Kidney (tissue), 14 donors: ENCODE measurements around the gene PMFBP1. TPM values are rescaled to one million over a fixed set of nuclear protein-coding genes. Genes with fewer than 3 reads are reported as not detected.
"Not testable (repeated sequence)": the region's sequence is repeated elsewhere in the genome, so short reads cannot be mapped to it uniquely, and the experiment has no call there.

ENCODE experiments used
- DNase-seq, 5 donors: peaks; one replicate each; pipeline ENCODE4 v3.0.0-alpha.2; 2013 to 2020
- FAIRE-seq: peaks from 2 replicates; lab custom pipeline; 2012; peaks lifted over from hg19 to GRCh38; lab: Jason Lieb, UNC
- H3K27ac ChIP-seq, 2 donors: one replicate each; pipeline ENCODE4 v1.7.0; 2013; ENCODE audit warnings: low read depth in 2 of 2, low read length in 2 of 2, inconsistent platforms in 1 of 2
- H3K27me3 ChIP-seq: one replicate; pipeline ENCODE4 v1.7.1; 2013; ENCODE audit warnings: low read length, inconsistent platforms; ENCODE audit not compliant: control insufficient read depth, insufficient read depth
- H3K36me3 ChIP-seq, 3 donors: one replicate each; pipeline versions ENCODE4 v1.7.0 to v1.7.1; 2013; ENCODE audit warnings: low read length in 3 of 3, control low read depth in 1 of 3, inconsistent platforms in 1 of 3; ENCODE audit not compliant: insufficient read depth in 3 of 3, control insufficient read depth in 2 of 3
- H3K4me1 ChIP-seq, 3 donors: one replicate each; pipeline versions ENCODE4 v1.7.0 to v1.7.1; 2013; ENCODE audit warnings: low read length in 3 of 3, inconsistent platforms in 1 of 3, low read depth in 1 of 3; ENCODE audit not compliant: control insufficient read depth in 2 of 3, insufficient read depth in 2 of 3
- H3K4me3 ChIP-seq, 3 donors: one replicate each; pipeline versions ENCODE4 v1.7.0 to v1.8.1; 2013; ENCODE audit warnings: low read length in 3 of 3, control low read depth in 1 of 3, inconsistent platforms in 1 of 3
- H3K9ac ChIP-seq, 3 donors: one replicate each; pipeline versions ENCODE4 v1.7.0 to v1.7.1; 2013; ENCODE audit warnings: low read length in 3 of 3, control low read depth in 1 of 3, inconsistent platforms in 1 of 3
- H3K9me3 ChIP-seq, 3 donors: one replicate each; pipeline versions ENCODE4 v1.7.0 to v1.7.1; 2013; ENCODE audit warnings: low read length in 3 of 3, control low read depth in 1 of 3, inconsistent platforms in 1 of 3; ENCODE audit not compliant: control insufficient read depth in 2 of 3, insufficient read depth in 1 of 3
- intact Hi-C: fragments of 100-400 bp; cut with DNase I; formaldehyde crosslinking; loops from one replicate; pipeline ENCODE4 v1.11.1; 2022
- polyA plus RNA-seq: library from polyadenylated mRNA; stranded (reverse); fragments of 350-450 nt; fragmentation: Illumina TruSeq; extraction: RNeasy Lipid Tissue Mini Kit (QIAGEN cat#74804); gene quantifications from one replicate; pipeline ENCODE4 v1.2.3, GENCODE V29; 2014; ENCODE audit warnings: low read depth, low replicate concordance; ENCODE audit not compliant: insufficient read depth
- total RNA-seq: library from RNA; stranded (reverse); fragmentation: NEBNext Ultra II Directional; extraction: Animal tissue kit (Norgen Biotek cat#: 25700); gene quantifications from one replicate; pipeline ENCODE4 v1.2.1, GENCODE V29; 2021
- TF ChIP-seq, protein P1 (sequence below): IDR thresholded peaks from 3 replicates; pipeline ENCODE4 v1.5.1; 2012; ENCODE audit warnings: mild to moderate bottlenecking, moderate library complexity, borderline replicate concordance; ENCODE audit not compliant: insufficient read depth; ENCODE audit errors: extremely low read depth
- donor health status: control.
- donor health status: control.
- donor health status: control.
- donor health status: control.
- donor health status: control.
- donor health status: DM: yes; HTN: yes; CAD: no.
- donor health status: Normal renal cell carcinoma (clear cell type).

The PMFBP1 gene
- total and polyA plus RNA-seq, 2 donors from 2014 or later = 0.13 to 0.69 TPM

DNA sequence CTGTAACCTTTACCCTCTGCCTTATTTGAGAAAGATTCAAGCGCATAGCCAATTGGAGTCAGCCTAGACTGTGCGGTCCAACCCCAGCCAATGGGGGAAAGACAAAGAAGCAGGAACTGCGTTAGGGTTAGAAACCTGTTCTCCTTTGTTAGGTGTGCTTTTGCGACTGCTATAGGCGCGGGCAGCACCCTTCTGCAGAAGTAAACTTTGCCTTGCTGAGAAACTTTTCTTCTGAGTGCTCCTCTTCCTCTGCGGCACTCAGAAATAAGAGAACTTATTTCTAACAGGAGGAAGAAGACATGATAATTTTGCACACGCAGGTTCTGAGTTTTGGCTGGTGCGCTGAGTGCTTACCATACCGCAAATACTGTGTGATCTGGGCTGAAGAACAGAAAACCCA lies 87.5 kb downstream of the PMFBP1 start:
- Histone ChIP-seq H3K4me1 (no peaks in the 10 kb centered on the region), H3K36me3 (peaks cover 0 to 31% (median 25%) of the 10 kb centered on the region in 3 donors), H3K9ac (no peak overlapping the region), H3K9me3 (no peaks in the 10 kb centered on the region), H3K27me3 (no peaks in the 10 kb centered on the region), H3K27ac (no peak overlapping the region), H3K4me3 (no peak overlapping the region)
- FAIRE-seq (no peak), DNase-seq (no peak)
- intact Hi-C loops = no loop called here
- TF ChIP-seq, protein P1, sequence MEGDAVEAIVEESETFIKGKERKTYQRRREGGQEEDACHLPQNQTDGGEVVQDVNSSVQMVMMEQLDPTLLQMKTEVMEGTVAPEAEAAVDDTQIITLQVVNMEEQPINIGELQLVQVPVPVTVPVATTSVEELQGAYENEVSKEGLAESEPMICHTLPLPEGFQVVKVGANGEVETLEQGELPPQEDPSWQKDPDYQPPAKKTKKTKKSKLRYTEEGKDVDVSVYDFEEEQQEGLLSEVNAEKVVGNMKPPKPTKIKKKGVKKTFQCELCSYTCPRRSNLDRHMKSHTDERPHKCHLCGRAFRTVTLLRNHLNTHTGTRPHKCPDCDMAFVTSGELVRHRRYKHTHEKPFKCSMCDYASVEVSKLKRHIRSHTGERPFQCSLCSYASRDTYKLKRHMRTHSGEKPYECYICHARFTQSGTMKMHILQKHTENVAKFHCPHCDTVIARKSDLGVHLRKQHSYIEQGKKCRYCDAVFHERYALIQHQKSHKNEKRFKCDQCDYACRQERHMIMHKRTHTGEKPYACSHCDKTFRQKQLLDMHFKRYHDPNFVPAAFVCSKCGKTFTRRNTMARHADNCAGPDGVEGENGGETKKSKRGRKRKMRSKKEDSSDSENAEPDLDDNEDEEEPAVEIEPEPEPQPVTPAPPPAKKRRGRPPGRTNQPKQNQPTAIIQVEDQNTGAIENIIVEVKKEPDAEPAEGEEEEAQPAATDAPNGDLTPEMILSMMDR = no peak

DNA sequence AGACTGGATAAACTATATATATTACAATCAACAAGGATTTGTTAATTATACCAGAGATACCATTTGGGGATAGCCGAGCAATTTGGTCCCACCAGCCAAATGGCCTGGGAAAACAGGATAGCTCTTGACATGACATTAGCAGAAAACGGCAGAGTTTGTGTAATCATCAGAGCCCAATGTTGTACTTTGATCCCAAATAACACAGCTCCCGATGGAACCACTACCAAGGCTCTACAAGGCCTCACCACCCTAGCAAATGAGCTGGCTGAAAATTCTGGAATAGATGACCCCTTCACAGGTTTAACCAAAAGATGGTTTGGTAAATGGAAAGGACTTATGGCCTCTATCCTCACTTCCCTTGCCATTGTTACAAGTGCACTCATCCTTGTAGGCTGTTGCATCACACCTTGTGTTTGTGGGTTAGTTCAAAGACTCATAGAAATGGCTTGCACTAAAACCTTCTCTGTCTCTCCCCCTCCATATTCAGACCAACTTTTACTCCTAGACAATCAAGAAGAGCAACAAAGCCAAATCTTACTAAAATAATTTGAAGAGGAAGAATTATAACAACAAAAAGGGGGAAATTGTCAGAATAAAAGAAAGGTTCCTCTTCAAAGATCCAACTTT lies 88.1 kb downstream of the PMFBP1 start:
- Histone ChIP-seq H3K9ac (no peak overlapping the region), H3K27ac (no peak overlapping the region), H3K27me3 (no peaks in the 10 kb centered on the region), H3K36me3 (peaks cover 0 to 26% (median 22%) of the 10 kb centered on the region in 3 donors), H3K4me3 (no peak overlapping the region), H3K4me1 (no peaks in the 10 kb centered on the region), H3K9me3 (no peaks in the 10 kb centered on the region)
- FAIRE-seq = no peak
- intact Hi-C loops = no loop called here
- no peak for DNase-seq
- TF ChIP-seq, protein P1 = no peak

DNA sequence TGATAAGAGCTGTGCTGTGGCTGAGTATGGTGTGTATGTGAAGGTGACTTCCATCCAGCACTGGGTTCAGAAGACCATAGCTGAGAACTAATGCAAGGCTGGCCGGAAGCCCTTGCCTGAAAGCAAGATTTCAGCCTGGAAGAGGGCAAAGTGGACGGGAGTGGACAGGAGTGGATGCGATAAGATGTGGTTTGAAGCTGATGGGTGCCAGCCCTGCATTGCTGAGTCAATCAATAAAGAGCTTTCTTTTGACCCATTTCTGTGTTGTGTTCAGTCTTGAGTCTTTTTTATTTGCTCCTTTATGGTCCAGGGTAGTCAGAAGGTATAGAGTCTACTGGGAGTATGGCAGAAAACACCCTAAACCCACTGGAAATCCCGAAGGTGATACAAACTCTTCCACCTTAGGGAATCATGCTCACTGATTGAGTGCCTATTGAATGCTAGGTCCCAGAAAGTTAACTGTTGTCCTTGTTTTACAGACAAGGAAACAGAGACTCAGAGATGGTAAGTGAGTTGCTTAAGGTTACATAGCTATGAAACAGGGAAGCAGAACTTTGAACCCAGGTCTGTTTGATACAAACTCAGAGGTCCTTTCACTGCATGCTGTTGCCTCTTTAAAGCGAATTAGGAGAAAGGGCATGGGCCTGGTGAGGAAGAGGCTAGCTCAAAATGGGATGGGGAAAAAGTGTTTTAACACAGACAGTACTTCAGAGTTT lies 94.8 kb downstream of the PMFBP1 start:
- H3K4me3 ChIP-seq, H3K9me3 ChIP-seq, H3K36me3 ChIP-seq, H3K4me1 ChIP-seq, H3K9ac ChIP-seq, FAIRE-seq, intact Hi-C loops, DNase-seq, H3K27ac ChIP-seq, H3K27me3 ChIP-seq: not testable (repeated sequence)

DNA sequence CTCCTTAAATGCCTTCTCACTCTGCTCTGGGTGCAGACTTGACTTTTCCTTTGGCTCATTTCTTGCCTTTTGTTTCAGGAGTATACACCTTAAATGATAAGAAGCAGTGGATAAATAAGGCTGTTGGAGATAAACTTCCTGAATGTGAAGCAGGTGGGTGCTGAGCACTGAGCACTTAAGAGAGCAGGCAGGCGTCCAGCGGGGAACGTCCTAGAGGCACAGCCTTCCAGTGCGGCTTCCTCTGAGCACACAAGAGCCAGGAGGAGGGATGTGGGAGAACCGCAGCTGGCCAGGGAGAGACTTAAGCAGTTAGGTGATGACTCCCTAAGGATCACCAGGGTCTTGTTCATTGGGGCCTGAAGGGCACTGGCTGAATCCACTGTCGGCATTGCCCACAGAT lies 96.9 kb downstream of the PMFBP1 start:
- H3K27ac ChIP-seq, intact Hi-C loops, H3K36me3 ChIP-seq, H3K4me1 ChIP-seq, H3K27me3 ChIP-seq, FAIRE-seq, H3K9ac ChIP-seq, DNase-seq, H3K9me3 ChIP-seq, H3K4me3 ChIP-seq: not testable (repeated sequence)
